Activated B cell treated with CpG ODN at 0.5 μM for 24 hours (primary cell): ENCODE data around the gene LCP2. TPM values are rescaled to one million over a fixed set of nuclear protein-coding genes. Genes with fewer than 3 reads are reported as not detected.

ENCODE experiments used
- ATAC-seq: fragments of 200-7000 bp; cut with Tn5 transposase; one replicate; pipeline ENCODE4 v1.10.0; 2021; ENCODE audit warnings: low read depth, mild to moderate bottlenecking, moderate library complexity
- CTCF ChIA-PET: fragments of 350-600 bp; sonication (Branson Sonifier 250); formaldehyde crosslinking; loops from one replicate; lab custom pipeline; 2021; ENCODE audit warnings: antibody characterized with exemption; lab: Charles Lee
- POLR2A ChIA-PET: fragments of 350-600 bp; sonication (Branson Sonifier 250); formaldehyde crosslinking; loops from one replicate; lab custom pipeline; 2021; ENCODE audit warnings: antibody characterized with exemption; lab: Charles Lee
- DNase-seq: peaks from one replicate; pipeline ENCODE4 v3.0.0; 2022
- H3K27ac Mint-ChIP-seq: one replicate; pipeline ENCODE4 v1.8.0; 2020; ENCODE audit warnings: mixed read lengths
- H3K27me3 Mint-ChIP-seq: one replicate; pipeline ENCODE4 v1.8.0; 2021; ENCODE audit warnings: mixed read lengths
- H3K36me3 Mint-ChIP-seq: one replicate; pipeline ENCODE4 v1.8.0; 2021; ENCODE audit warnings: low read depth, mixed read lengths
- H3K4me1 Mint-ChIP-seq: one replicate; pipeline ENCODE4 v1.8.0; 2021; ENCODE audit warnings: mixed read lengths
- H3K4me3 Mint-ChIP-seq: one replicate; pipeline ENCODE4 v1.8.0; 2020; ENCODE audit warnings: mild to moderate bottlenecking, mixed read lengths
- H3K9me3 Mint-ChIP-seq: one replicate; pipeline ENCODE4 v1.8.0; 2020; ENCODE audit warnings: mixed read lengths
- CTCF ChIP-seq: fragments of 200-600 bp; IDR thresholded peaks from one replicate; pipeline ENCODE4 v1.8.0; 2022; ENCODE audit warnings: antibody characterized with exemption, mild to moderate bottlenecking
- intact Hi-C: fragments of 100-400 bp; cut with micrococcal nuclease; formaldehyde crosslinking; loops from one replicate; pipeline ENCODE4 v1.15.1; 2024
- total RNA-seq: library from RNA; stranded (reverse); gene quantifications from 2 replicates; pipeline ENCODE4 v1.2.3, GENCODE V29; 2022

The LCP2 gene
- total RNA-seq, 1 donor from 2014 or later = 8.5 TPM

- H3K27me3 Mint-ChIP-seq = peaks cover 5% of the 10 kb centered on the region
- DNase-seq (no peak), ATAC-seq (no peak)
- H3K4me3 Mint-ChIP-seq = no peak overlapping the region
- POLR2A ChIA-PET = interaction anchor here (0.7 to 1.5 kb wide), 5 partner anchors 11 to 408 kb away, joined by 3 to 7 read pairs (median 6); no protein-coding TSS in a partner anchor
- TF ChIP-seq CTCF = no peak
- CTCF ChIA-PET = no interaction called here
- peaks cover 21% of the 10 kb centered on the region for H3K36me3 Mint-ChIP-seq
- no peak overlapping the region for H3K27ac Mint-ChIP-seq
- peaks cover 22% of the 10 kb centered on the region for H3K4me1 Mint-ChIP-seq
- intact Hi-C loops = no loop called here
- H3K9me3 Mint-ChIP-seq = peaks cover 5% of the 10 kb centered on the region
These were observed 7.8 kb downstream of the LCP2 start for GRCh38 chr5:170289764-170290163.

- ChIA-PET CTCF (no interaction called here), POLR2A (interaction anchor here (0.7 to 1.5 kb wide), 4 partner anchors 11 to 407 kb away, joined by 4 to 7 read pairs (median 6); no protein-coding TSS in a partner anchor)
- DNase-seq (no peak), ATAC-seq (no peak)
- H3K27ac Mint-ChIP-seq = no peak overlapping the region
- peaks cover 9% of the 10 kb centered on the region for H3K9me3 Mint-ChIP-seq
- intact Hi-C loops = no loop called here
- TF ChIP-seq CTCF = no peak
- no peak overlapping the region for H3K4me3 Mint-ChIP-seq
- peaks cover 17% of the 10 kb centered on the region for H3K4me1 Mint-ChIP-seq
- H3K36me3 Mint-ChIP-seq = peaks cover 25% of the 10 kb centered on the region
- H3K27me3 Mint-ChIP-seq = peaks cover 5% of the 10 kb centered on the region
These were observed 8.5 kb downstream of the LCP2 start for GRCh38 chr5:170289121-170289520.

- CTCF ChIA-PET = interaction anchor here (1.0 kb wide), 1 partner anchor 26 kb away, joined by 3 read pairs; no protein-coding TSS in a partner anchor
- POLR2A ChIA-PET = interaction anchor here (1.5 kb wide), 1 partner anchor 43 kb away, joined by 6 read pairs; no protein-coding TSS in a partner anchor
- Mint-ChIP-seq H3K4me3 (no peak overlapping the region), H3K4me1 (peaks cover 11% of the 10 kb centered on the region), H3K36me3 (peaks cover 26% of the 10 kb centered on the region), H3K27ac (no peak overlapping the region), H3K9me3 (peaks cover 13% of the 10 kb centered on the region), H3K27me3 (peaks cover 5% of the 10 kb centered on the region)
- TF ChIP-seq CTCF = no peak
- no peak for ATAC-seq
- intact Hi-C loops = no loop called here
- no peak for DNase-seq
These were observed 9.0 kb downstream of the LCP2 start for GRCh38 chr5:170288551-170288950.

GRCh38 chr5:170288151-170288550 is 9.4 kb downstream of the LCP2 start:
- H3K36me3 Mint-ChIP-seq = peaks cover 29% of the 10 kb centered on the region
- peaks cover 5% of the 10 kb centered on the region for H3K27me3 Mint-ChIP-seq
- DNase-seq (no peak), ATAC-seq (no peak)
- H3K4me3 Mint-ChIP-seq = no peak overlapping the region
- POLR2A ChIA-PET = interaction anchor here (1.3 to 1.5 kb wide), 2 partner anchors 9 to 43 kb away, joined by 4 to 6 read pairs; no protein-coding TSS in a partner anchor
- intact Hi-C loops = no loop called here
- TF ChIP-seq CTCF = no peak
- CTCF ChIA-PET = interaction anchor here (0.9 to 1.0 kb wide), 2 partner anchors 26 to 51 kb away, joined by 3 read pairs; no protein-coding TSS in a partner anchor
- no peak overlapping the region for H3K27ac Mint-ChIP-seq
- peaks cover 7% of the 10 kb centered on the region for H3K4me1 Mint-ChIP-seq
- peaks cover 17% of the 10 kb centered on the region for H3K9me3 Mint-ChIP-seq

GRCh38 chr5:170287532-170287931 is 10.0 kb downstream of the LCP2 start:
- Mint-ChIP-seq H3K27me3 (peaks cover 5% of the 10 kb centered on the region), H3K9me3 (peaks cover 18% of the 10 kb centered on the region), H3K27ac (no peak overlapping the region), H3K4me3 (no peak overlapping the region), H3K4me1 (peaks cover under 1% of the 10 kb centered on the region), H3K36me3 (peaks cover 29% of the 10 kb centered on the region)
- no peak for TF ChIP-seq CTCF
- intact Hi-C loops = no loop called here
- ChIA-PET CTCF (interaction anchor here (0.9 to 1.0 kb wide), 2 partner anchors 25 to 51 kb away, joined by 3 read pairs; no protein-coding TSS in a partner anchor), POLR2A (interaction anchor here (1.0 to 1.5 kb wide), 4 partner anchors 9 to 20 kb away, joined by 3 to 4 read pairs (median 4); partner anchors contain the start of gene LCP2)
- DNase-seq (no peak), ATAC-seq (no peak)
